LNCAP (cell line): Measurements from ENCODE around the gene BRSK1.

ENCODE experiments used
- CTCF ChIP-seq: fragments of 450-650 bp; IDR thresholded peaks from 2 replicates; pipeline ENCODE4 v1.5.1; 2017; ENCODE audit warnings: mild to moderate bottlenecking

Gene BRSK1

GRCh38 chr19:55278391-55279135, 5.2 kb upstream of the BRSK1 start:
- TF ChIP-seq CTCF: no peak

- no peak for TF ChIP-seq CTCF
Measured at GRCh38 chr19:55279340-55279739, 4.5 kb upstream of the BRSK1 start.

GRCh38 chr19:55279770-55280643, 3.8 kb upstream of the BRSK1 start, which contains the start of gene HSPBP1:
TSS of gene HSPBP1 (minus strand) at chr19:55280110. CDS start at chr19:55279608, 502 bp downstream.
- TF ChIP-seq CTCF: no peak

GRCh38 chr19:55284405-55285058, 735 bp downstream of the BRSK1 start:
- TF ChIP-seq CTCF: no peak

GRCh38 chr19:55285229-55285890, 1.6 kb downstream of the BRSK1 start:
- no peak for TF ChIP-seq CTCF

GRCh38 chr19:55287361-55288079, 3.7 kb downstream of the BRSK1 start:
- TF ChIP-seq CTCF: no peak
